AG08396 (cell line): ENCODE results near the gene CEP43.
"Not testable (repeated sequence)": the region's sequence is repeated elsewhere in the genome, so short reads cannot be mapped to it uniquely, and the experiment has no call there.

Experiments
- DNase-seq: peaks from one replicate; pipeline ENCODE4 v3.0.0; 2012; ENCODE audit warnings: low spot score, mixed read lengths

CEP43 gene

GRCh38 chr6:166999145-166999883 lies at the start of gene CEP43:
Gene CEP43 (plus strand): TSS chr6:166999397. CDS start chr6:166999413, 16 bp downstream.
- peak; percentile 99 for DNase-seq

- no peak for DNase-seq
Measured at GRCh38 chr6:166949528-166950442, 49.4 kb upstream of the CEP43 start.

- DNase-seq = no peak
Measured at GRCh38 chr6:166950443-166950821, 48.8 kb upstream of the CEP43 start.

GRCh38 chr6:166950892-166951669 lies 48.1 kb upstream of the CEP43 start:
- not testable (repeated sequence) for DNase-seq

- DNase-seq = no peak
Measured at GRCh38 chr6:166951670-166952060, 47.5 kb upstream of the CEP43 start.

- no peak for DNase-seq
Measured at GRCh38 chr6:166952121-166952520, 47.1 kb upstream of the CEP43 start.

- no peak for DNase-seq
Measured at GRCh38 chr6:166952567-166953486, 46.4 kb upstream of the CEP43 start.

- DNase-seq = no peak
Measured at GRCh38 chr6:166954118-166954713, 45.0 kb upstream of the CEP43 start.

- DNase-seq = no peak
Measured at GRCh38 chr6:166955121-166955864, 43.9 kb upstream of the CEP43 start.

- DNase-seq = peak; percentile 66
Measured at GRCh38 chr6:166955865-166956443, 43.2 kb upstream of the CEP43 start.

GRCh38 chr6:166956444-166957086 lies 42.6 kb upstream of the CEP43 start, which contains the start of gene RNASET2:
Gene RNASET2 (minus strand): TSS chr6:166956550. CDS start chr6:166956182, 368 bp downstream.
- DNase-seq = peak; percentile 98

- no peak for DNase-seq
Measured at GRCh38 chr6:166957087-166957804, 42.0 kb upstream of the CEP43 start.

GRCh38 chr6:166957805-166958076 lies 41.5 kb upstream of the CEP43 start:
- no peak for DNase-seq

- no peak for DNase-seq
Measured at GRCh38 chr6:166958926-166959861, 40.0 kb upstream of the CEP43 start.

GRCh38 chr6:166959911-166960608 lies 39.1 kb upstream of the CEP43 start:
- no peak for DNase-seq

GRCh38 chr6:166960609-166960978 lies 38.6 kb upstream of the CEP43 start:
- DNase-seq = no peak

- no peak for DNase-seq
Measured at GRCh38 chr6:166966268-166966667, 32.9 kb upstream of the CEP43 start.
